Stimulated activated naive CD8-positive, alpha-beta T cell treated with anti-CD3 and anti-CD28 coated beads, Interleukin-15, amount 100 ng/mL, for 72 hours (primary cell): ENCODE results near the gene CDC42SE2.
"Not testable (repeated sequence)": the region's sequence is repeated elsewhere in the genome, so short reads cannot be mapped to it uniquely, and the experiment has no call there.

Experiments used
- ATAC-seq: fragments of 150-1000 bp; cut with Tn5 transposase; 2 replicates; pipeline ENCODE4 v1.10.0; 2021; ENCODE audit warnings: mild to moderate bottlenecking, moderate library complexity
- DNase-seq, 2 donors: peaks; one replicate each; pipeline ENCODE4 v3.0.0; 2021 to 2022
- H3K27ac Mint-ChIP-seq, 2 donors: one replicate each; pipeline ENCODE4 v1.8.0; 2022; ENCODE audit warnings: mild to moderate bottlenecking in 2 of 2, mixed read lengths in 2 of 2, moderate library complexity in 2 of 2
- H3K27me3 Mint-ChIP-seq: one replicate; pipeline ENCODE4 v1.8.0; 2022; ENCODE audit warnings: mixed read lengths
- H3K4me1 Mint-ChIP-seq: one replicate; pipeline ENCODE4 v1.8.0; 2022; ENCODE audit warnings: mild to moderate bottlenecking, mixed read lengths
- H3K4me3 Mint-ChIP-seq, 2 donors: one replicate each; pipeline ENCODE4 v1.8.0; 2022; ENCODE audit warnings: mild to moderate bottlenecking in 2 of 2, mixed read lengths in 2 of 2, moderate library complexity in 1 of 2
- H3K9me3 Mint-ChIP-seq, 2 donors: one replicate each; pipeline ENCODE4 v1.8.0; 2022; ENCODE audit warnings: mixed read lengths in 2 of 2

CDC42SE2 gene

GRCh38 chr5:131230406-131230805, 33.4 kb upstream of the CDC42SE2 start:
- Mint-ChIP-seq H3K4me1 (peaks cover 18% of the 10 kb centered on the region), H3K27ac (no peak overlapping the region), H3K9me3 (no peaks in the 10 kb centered on the region), H3K27me3 (no peaks in the 10 kb centered on the region), H3K4me3 (no peak overlapping the region)
- ATAC-seq, result no peak
- DNase-seq, result no peak

DNA sequence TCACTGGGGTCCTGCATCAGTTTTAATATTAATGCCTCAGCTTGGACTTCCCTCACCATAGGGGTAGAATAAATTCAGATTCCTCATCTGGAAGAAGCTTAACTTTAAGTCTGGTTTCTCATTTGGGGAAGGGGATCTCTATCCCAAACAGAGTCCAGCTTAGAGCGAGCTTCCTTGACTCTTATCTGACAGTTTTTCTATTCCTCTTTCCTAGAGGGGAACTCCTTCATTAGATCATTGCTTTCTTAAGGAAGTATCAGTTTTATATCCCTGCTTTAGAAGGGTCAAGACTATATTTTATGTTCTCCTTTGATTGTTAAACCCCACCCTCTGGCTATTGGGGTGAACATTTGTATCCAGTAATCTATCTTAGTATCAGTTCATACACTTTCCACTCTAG, 24.2 kb upstream of the CDC42SE2 start:
- no peak overlapping the region for H3K4me3 Mint-ChIP-seq
- DNase-seq (no peak), ATAC-seq (no peak)
- H3K27me3 Mint-ChIP-seq, result no peaks in the 10 kb centered on the region
- no peak overlapping the region for H3K27ac Mint-ChIP-seq
- peaks cover 29% of the 10 kb centered on the region for H3K4me1 Mint-ChIP-seq
- H3K9me3 Mint-ChIP-seq, result no peaks in the 10 kb centered on the region

DNA sequence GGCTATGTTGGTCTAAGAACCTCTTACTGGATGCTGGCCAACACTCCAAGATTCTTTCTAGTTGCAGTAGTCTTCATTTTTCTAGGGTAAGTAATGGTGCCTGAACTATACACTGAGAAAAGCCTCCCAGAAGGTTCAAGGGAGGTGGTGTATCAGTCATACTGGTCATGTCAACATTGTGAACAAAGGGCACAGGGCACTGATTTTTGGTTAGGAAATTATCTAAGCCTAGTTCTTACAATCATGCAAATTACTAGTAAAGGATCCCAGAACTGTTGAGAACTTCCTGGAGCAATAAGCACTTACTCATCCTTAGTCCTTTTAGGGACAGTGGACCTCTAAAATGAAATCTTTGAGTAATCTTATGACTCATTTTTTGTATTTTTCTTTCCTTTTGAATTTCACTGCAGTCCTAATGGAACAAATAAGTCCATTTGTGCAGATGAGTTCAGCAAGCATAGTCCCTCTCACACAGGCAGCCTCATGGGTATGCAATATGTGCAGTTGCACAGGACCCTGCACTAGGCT, 21.1 kb upstream of the CDC42SE2 start:
- peak; percentile 82 for ATAC-seq
- H3K4me1 Mint-ChIP-seq, result peaks cover 26% of the 10 kb centered on the region
- no peak overlapping the region for H3K4me3 Mint-ChIP-seq
- no peak for DNase-seq
- H3K27me3 Mint-ChIP-seq, result no peaks in the 10 kb centered on the region
- no peaks in the 10 kb centered on the region for H3K9me3 Mint-ChIP-seq
- peak overlapping the region in 1 of 2 donors; percentile 13 for H3K27ac Mint-ChIP-seq

DNA sequence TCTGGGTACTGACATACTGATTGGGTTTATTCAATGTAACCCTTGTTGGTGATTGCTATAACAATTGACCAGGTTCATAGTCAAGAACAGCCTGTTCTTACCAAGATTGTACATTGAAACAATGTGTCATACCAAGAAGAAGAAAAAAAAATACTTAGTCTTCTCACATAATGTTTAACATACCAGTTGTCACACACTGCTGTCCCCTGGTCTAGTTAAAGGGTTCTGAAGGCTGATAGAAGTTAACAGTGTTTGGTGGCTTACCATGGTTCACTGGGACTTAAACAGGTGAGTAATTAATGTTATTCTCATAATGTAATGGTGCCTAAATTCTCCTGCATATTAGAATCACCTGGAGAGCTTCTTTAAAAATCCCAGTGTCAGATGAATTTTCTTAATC, 18.5 kb upstream of the CDC42SE2 start:
- Mint-ChIP-seq H3K27ac (peak overlapping the region in 1 of 2 donors; percentile 78), H3K9me3 (no peaks in the 10 kb centered on the region), H3K27me3 (no peaks in the 10 kb centered on the region), H3K4me1 (peaks cover 40% of the 10 kb centered on the region), H3K4me3 (no peak overlapping the region)
- DNase-seq, result no peak
- no peak for ATAC-seq

- peaks cover 46% of the 10 kb centered on the region for H3K4me1 Mint-ChIP-seq
- peak overlapping the region; percentile 42 to 78 for H3K27ac Mint-ChIP-seq
- H3K4me3 Mint-ChIP-seq, result no peak overlapping the region
- no peak for ATAC-seq
- no peaks in the 10 kb centered on the region for H3K27me3 Mint-ChIP-seq
- no peak for DNase-seq
- H3K9me3 Mint-ChIP-seq, result no peaks in the 10 kb centered on the region
Observed at GRCh38 chr5:131245948-131246347, 17.9 kb upstream of the CDC42SE2 start.

GRCh38 chr5:131246504-131246903, 17.3 kb upstream of the CDC42SE2 start:
- no peak overlapping the region for H3K27ac Mint-ChIP-seq

DNA sequence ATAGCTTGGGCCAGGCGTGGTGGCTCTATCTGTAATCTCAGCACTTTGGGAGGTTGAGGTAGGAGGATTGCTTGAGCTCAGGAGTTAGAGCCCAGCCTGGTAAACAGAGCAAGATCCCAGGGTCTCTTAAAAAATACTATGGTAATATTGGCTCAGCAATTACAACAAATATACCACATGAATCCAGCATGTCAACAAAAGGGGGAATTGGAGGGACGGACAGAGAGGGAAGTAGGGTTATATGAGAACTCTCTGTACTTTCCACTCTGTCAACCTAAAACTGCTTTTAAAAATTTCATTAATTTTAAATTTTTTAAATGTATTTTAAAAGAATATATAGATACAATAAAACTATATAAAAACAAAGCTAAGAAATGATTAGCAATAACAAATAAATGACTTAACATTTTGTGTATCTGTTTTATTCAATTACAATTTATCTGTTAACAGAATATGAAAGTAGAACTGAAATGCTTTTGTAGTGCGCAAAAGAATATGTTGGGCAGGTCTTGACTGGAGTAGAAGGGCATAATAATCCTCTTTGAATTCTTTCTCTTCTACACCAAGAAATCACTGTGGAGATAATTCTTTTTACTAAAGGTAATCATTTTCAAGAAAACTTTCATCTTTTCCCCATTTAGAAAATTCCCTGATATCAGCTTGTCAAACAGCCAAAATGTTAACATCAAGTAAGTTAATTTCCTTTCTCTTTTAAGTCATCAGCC, 12.9 kb upstream of the CDC42SE2 start:
- H3K27ac Mint-ChIP-seq, result peak overlapping the region; percentile 86 to 95
- ATAC-seq (no peak), DNase-seq (no peak)
- H3K4me3 Mint-ChIP-seq, result peak overlapping the region; percentile 80 to 86
- no peaks in the 10 kb centered on the region for H3K27me3 Mint-ChIP-seq
- H3K4me1 Mint-ChIP-seq, result peaks cover 54% of the 10 kb centered on the region
- no peaks in the 10 kb centered on the region for H3K9me3 Mint-ChIP-seq

More at GRCh38 chr5:131246504-131246903, 17.3 kb upstream of the CDC42SE2 start:
- Mint-ChIP-seq H3K9me3 (no peaks in the 10 kb centered on the region), H3K4me1 (peaks cover 50% of the 10 kb centered on the region), H3K4me3 (no peak overlapping the region), H3K27me3 (no peaks in the 10 kb centered on the region)
- DNase-seq (no peak), ATAC-seq (no peak)

GRCh38 chr5:131252824-131253171, 11.1 kb upstream of the CDC42SE2 start:
- DNase-seq (peak; percentile 57 to 78), ATAC-seq (peak; percentile 87)
- Mint-ChIP-seq H3K4me1 (peaks cover 72% of the 10 kb centered on the region), H3K27ac (peak overlapping the region; percentile 96 to 98), H3K27me3 (no peaks in the 10 kb centered on the region), H3K4me3 (peak overlapping the region; percentile 87 to 95), H3K9me3 (no peaks in the 10 kb centered on the region)

DNA sequence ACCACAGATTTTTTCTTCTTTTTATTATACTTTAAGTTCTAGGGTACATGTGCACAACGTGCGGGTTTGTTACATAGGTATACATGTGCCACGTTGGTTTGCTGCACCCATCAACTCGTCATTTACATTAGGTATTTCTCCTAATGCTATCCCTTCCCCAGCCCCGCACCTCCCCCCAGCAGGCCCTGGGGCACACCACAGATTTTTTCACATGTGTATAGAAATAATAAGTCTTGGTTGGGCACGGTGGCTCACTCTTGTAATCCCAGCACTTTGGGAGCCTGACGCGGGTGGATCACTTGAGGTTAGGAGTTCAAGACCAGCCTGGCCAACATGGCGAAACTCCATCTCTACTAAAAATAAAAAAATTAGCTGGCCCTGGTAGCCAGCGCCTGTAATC, 9.8 kb upstream of the CDC42SE2 start:
- Mint-ChIP-seq H3K27ac (peak overlapping the region; percentile 96 to 98), H3K4me1 (peaks cover 82% of the 10 kb centered on the region), H3K4me3 (peak overlapping the region; percentile 86 to 95)
- DNase-seq, result peak in 1 of 2 donors; percentile 33
- not testable (repeated sequence) for ATAC-seq, H3K9me3 Mint-ChIP-seq, H3K27me3 Mint-ChIP-seq

DNA sequence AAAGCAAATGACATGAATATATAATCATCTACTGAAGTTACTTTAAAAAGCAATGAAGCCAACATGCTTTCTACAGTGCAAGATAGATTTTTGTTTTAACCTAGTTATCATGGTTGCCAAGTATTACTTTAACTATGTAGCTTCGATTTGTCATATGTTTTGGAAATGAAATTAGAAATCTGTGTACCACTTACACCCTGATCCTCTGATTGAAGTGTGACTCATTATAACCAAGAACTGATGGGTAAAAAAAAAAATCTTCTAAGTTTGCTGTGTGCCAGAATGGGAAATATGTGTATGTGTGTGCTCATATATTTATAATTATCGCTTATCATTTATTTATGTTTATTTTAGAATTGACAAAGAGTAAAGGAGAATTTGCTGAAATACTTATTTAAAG, 9.1 kb upstream of the CDC42SE2 start:
- H3K27me3 Mint-ChIP-seq, result no peaks in the 10 kb centered on the region
- H3K9me3 Mint-ChIP-seq, result no peaks in the 10 kb centered on the region
- H3K4me1 Mint-ChIP-seq, result peaks cover 82% of the 10 kb centered on the region
- peak overlapping the region; percentile 96 to 98 for H3K27ac Mint-ChIP-seq
- ATAC-seq (peak; percentile 53), DNase-seq (no peak)
- H3K4me3 Mint-ChIP-seq, result peak overlapping the region; percentile 86 to 95

DNA sequence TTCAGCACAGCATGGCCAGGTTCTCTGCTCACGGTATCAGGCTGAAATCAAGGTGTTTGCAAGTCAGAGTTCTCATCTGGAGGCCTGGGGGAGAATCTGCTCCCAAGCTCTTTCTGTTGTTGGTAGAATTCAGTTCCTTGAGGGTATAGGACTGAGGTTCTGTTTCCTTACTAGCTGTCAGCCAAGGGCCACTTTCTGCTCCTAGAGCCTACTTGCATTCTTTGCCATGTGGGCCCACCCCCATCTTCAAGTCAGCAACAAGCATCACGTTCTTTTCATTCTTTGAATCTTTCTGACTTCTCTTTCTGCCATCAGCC, 7.4 kb upstream of the CDC42SE2 start:
- peak overlapping the region; percentile 93 to 96 for H3K27ac Mint-ChIP-seq
- no peak for DNase-seq
- no peaks in the 10 kb centered on the region for H3K9me3 Mint-ChIP-seq
- peak overlapping the region; percentile 59 to 83 for H3K4me3 Mint-ChIP-seq
- no peaks in the 10 kb centered on the region for H3K27me3 Mint-ChIP-seq
- ATAC-seq, result no peak
- peaks cover 76% of the 10 kb centered on the region for H3K4me1 Mint-ChIP-seq

DNA sequence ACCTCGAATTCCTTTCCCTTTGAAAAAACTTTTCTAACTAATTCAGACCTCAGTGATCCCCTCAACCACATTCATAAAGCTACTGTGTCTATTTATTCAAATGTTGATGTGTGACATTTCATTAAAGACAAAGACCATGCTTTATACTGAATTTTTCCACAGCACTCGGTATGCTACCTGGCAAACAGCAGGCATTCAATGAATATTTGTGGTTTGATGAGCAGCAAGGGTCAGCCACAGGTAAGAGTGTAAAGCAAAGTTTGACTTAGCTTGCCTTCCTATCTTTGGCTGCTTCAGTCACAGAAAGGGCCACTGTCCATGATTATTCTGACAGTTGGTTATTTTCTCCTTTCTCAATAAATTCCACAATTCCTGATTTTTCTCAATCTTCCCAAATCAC, 5.1 kb upstream of the CDC42SE2 start:
- no peaks in the 10 kb centered on the region for H3K9me3 Mint-ChIP-seq
- no peak for DNase-seq
- peaks cover 76% of the 10 kb centered on the region for H3K4me1 Mint-ChIP-seq
- H3K27me3 Mint-ChIP-seq, result no peaks in the 10 kb centered on the region
- ATAC-seq, result no peak
- peak overlapping the region in 1 of 2 donors; percentile 75 for H3K27ac Mint-ChIP-seq
- H3K4me3 Mint-ChIP-seq, result peak overlapping the region; percentile 59 to 83

DNA sequence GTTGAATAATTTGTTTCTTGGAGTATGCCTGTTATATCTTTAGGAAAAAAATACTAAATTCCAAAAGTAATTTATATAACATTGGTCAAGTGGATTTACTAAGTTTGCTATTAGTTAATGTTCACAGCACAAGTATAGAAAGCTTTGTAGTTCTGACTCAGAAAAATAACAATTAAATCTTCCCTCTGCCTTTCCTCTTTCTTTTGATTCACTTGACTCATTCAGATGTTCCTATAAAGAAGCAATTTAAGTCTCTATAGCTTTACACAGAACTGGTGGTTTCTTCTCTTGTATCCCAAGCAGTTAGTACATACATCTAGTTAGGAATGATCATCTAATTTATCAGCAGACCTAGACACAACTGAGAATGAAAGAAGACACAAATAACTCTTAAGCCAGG, 4.5 kb upstream of the CDC42SE2 start:
- H3K4me1 Mint-ChIP-seq, result peaks cover 70% of the 10 kb centered on the region
- H3K27me3 Mint-ChIP-seq, result no peaks in the 10 kb centered on the region
- peak overlapping the region in 1 of 2 donors; percentile 68 for H3K27ac Mint-ChIP-seq
- no peak for DNase-seq
- ATAC-seq, result no peak
- H3K4me3 Mint-ChIP-seq, result peak overlapping the region in 1 of 2 donors; percentile 17
- no peaks in the 10 kb centered on the region for H3K9me3 Mint-ChIP-seq

GRCh38 chr5:131260895-131261294, 3.0 kb upstream of the CDC42SE2 start:
- H3K27me3 Mint-ChIP-seq, result no peaks in the 10 kb centered on the region
- no peaks in the 10 kb centered on the region for H3K9me3 Mint-ChIP-seq
- peaks cover 60% of the 10 kb centered on the region for H3K4me1 Mint-ChIP-seq
- ATAC-seq (no peak), DNase-seq (no peak)
- no peak overlapping the region for H3K4me3 Mint-ChIP-seq
- no peak overlapping the region for H3K27ac Mint-ChIP-seq

GRCh38 chr5:131261483-131261882, 2.4 kb upstream of the CDC42SE2 start:
- DNase-seq (no peak), ATAC-seq (no peak)
- no peaks in the 10 kb centered on the region for H3K27me3 Mint-ChIP-seq
- H3K27ac Mint-ChIP-seq, result no peak overlapping the region
- no peak overlapping the region for H3K4me3 Mint-ChIP-seq
- H3K9me3 Mint-ChIP-seq, result no peaks in the 10 kb centered on the region
- peaks cover 54% of the 10 kb centered on the region for H3K4me1 Mint-ChIP-seq

GRCh38 chr5:131262953-131263541, 806 bp upstream of the CDC42SE2 start:
- peak in 1 of 2 donors; percentile 38 for DNase-seq
- peaks cover 0 to 4% of the 10 kb centered on the region in 2 donors for H3K9me3 Mint-ChIP-seq

More at GRCh38 chr5:131262953-131263541, 806 bp upstream of the CDC42SE2 start:
- Mint-ChIP-seq H3K27ac (peak overlapping the region; percentile 91 to 93), H3K4me3 (peak overlapping the region; percentile 75 to 92), H3K27me3 (no peaks in the 10 kb centered on the region), H3K4me1 (peaks cover 46% of the 10 kb centered on the region)
- ATAC-seq, result peak; percentile 22
